GM12872 (cell line): ENCODE data around the gene AFF2.

Experiments used
- CTCF ChIP-seq: IDR thresholded peaks from 3 replicates; pipeline ENCODE4 v1.5.1; 2011; ENCODE audit warnings: low read depth, mild to moderate bottlenecking, low read length, moderate library complexity; ENCODE audit not compliant: insufficient read depth

The AFF2 gene

GRCh38 chrX:148513661-148514060, 13.2 kb downstream of the AFF2 start:
- no peak for TF ChIP-seq CTCF

GRCh38 chrX:148517176-148517575, 16.8 kb downstream of the AFF2 start:
- TF ChIP-seq CTCF = no peak

- TF ChIP-seq CTCF = no peak
Observed at GRCh38 chrX:148522006-148522405, 21.6 kb downstream of the AFF2 start.

GRCh38 chrX:148523303-148524080, 23.1 kb downstream of the AFF2 start:
- TF ChIP-seq CTCF = no peak

GRCh38 chrX:148530464-148531077, 30.2 kb downstream of the AFF2 start:
- peak; percentile 54 for TF ChIP-seq CTCF

- no peak for TF ChIP-seq CTCF
Observed at GRCh38 chrX:148534291-148534690, 33.9 kb downstream of the AFF2 start.

GRCh38 chrX:148535639-148536038, 35.2 kb downstream of the AFF2 start:
- TF ChIP-seq CTCF = no peak
